OCI-LY3 (cell line): ENCODE data around the gene HERC3.

ENCODE experiments used
- H2AFZ ChIP-seq: fragments of 200-600, 300-600 bp; shearing (Covaris generic); 2 replicates; pipeline ENCODE4 v1.6.0; 2014; ENCODE audit warnings: antibody characterized with exemption, low read depth, low read length
- H3K27ac ChIP-seq: fragments of 200-600, 300-600 bp; sonication (generic); 2 replicates; pipeline ENCODE4 v1.5.1; 2014; ENCODE audit warnings: mild to moderate bottlenecking, low read length, moderate library complexity, mixed read lengths
- H3K27me3 ChIP-seq: fragments of 200-600, 300-600 bp; sonication (generic); 2 replicates; pipeline ENCODE4 v1.6.1; 2014; ENCODE audit warnings: low read depth, low read length, mixed read lengths
- H3K36me3 ChIP-seq: fragments of 200-600, 300-600 bp; sonication (generic); replicated peaks from 2 replicates; pipeline ENCODE3; 2014; ENCODE audit warnings: low read depth, low read length, mixed read lengths
- H3K4me1 ChIP-seq: fragments of 300-600, 200-600 bp; sonication (generic); 2 replicates; pipeline ENCODE4 v1.6.1; 2014; ENCODE audit warnings: low read length, mixed read lengths
- H3K4me2 ChIP-seq: fragments of 200-600, 300-600 bp; sonication (generic); 2 replicates; pipeline ENCODE4 v1.6.1; 2014; ENCODE audit warnings: low read length, mixed read lengths
- H3K4me3 ChIP-seq: fragments of 300-600, 200-600 bp; sonication (generic); 2 replicates; pipeline ENCODE4 v1.5.1; 2014; ENCODE audit warnings: antibody characterized with exemption, mild to moderate bottlenecking, low read length, moderate library complexity
- H3K79me2 ChIP-seq: fragments of 300-600, 200-600 bp; shearing (Covaris generic); 2 replicates; pipeline ENCODE4 v1.6.1; 2014; ENCODE audit warnings: mild to moderate bottlenecking, low read length, mixed read lengths
- H3K9ac ChIP-seq: fragments of 300-600, 200-600 bp; shearing (Covaris generic); 2 replicates; pipeline ENCODE4 v1.6.0; 2014; ENCODE audit warnings: mild to moderate bottlenecking, low read length, moderate library complexity
- H3K9me3 ChIP-seq: fragments of 200-600, 300-600 bp; shearing (Covaris generic); 2 replicates; pipeline ENCODE4 v1.6.1; 2014; ENCODE audit warnings: low read length, mixed read lengths; ENCODE audit not compliant: insufficient read depth
- H4K20me1 ChIP-seq: fragments of 200-600, 300-600 bp; sonication (generic); 2 replicates; pipeline ENCODE4 v1.6.1; 2016; ENCODE audit warnings: low read length, mixed read lengths; ENCODE audit not compliant: insufficient read depth
- EZH2phosphoT487 ChIP-seq: fragments of 200-600 bp; shearing (Covaris generic); IDR thresholded peaks from 2 replicates; pipeline ENCODE4 v1.6.1; 2018; ENCODE audit warnings: antibody characterized with exemption, mixed run types, low read depth
- TF ChIP-seq, protein P1 (sequence below): fragments of 200-600, 300-600 bp; sonication (generic); IDR thresholded peaks from 2 replicates; pipeline ENCODE4 v1.5.1; 2014; ENCODE audit warnings: antibody characterized with exemption, low read length, low read depth

The HERC3 gene

DNA sequence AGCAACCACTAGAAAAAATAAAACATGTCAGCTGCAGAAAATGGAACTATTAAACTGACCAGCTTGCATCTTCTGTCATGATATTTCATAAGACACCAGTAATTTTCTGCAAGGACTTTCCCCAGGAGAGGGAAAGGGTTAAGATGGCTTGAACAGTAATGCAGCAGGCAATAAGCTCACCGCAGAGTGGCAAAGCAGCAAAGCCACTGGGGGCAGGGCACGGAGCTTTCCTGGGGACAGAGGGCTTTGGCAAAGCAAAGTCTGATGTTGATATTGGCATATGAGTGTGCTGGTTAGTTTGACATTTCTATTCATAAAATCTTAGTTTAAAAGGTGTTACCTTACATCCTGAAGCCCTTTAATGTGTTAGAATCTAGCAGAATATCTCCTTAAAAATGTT lies 160.5 kb downstream of the HERC3 start:
- Histone ChIP-seq H3K4me1 (peaks cover 28% of the 10 kb centered on the region), H2AFZ (no peak overlapping the region), H3K27ac (no peak overlapping the region), H3K4me3 (no peak overlapping the region), H3K4me2 (peak overlapping the region; percentile 50), H3K36me3 (peaks cover 18% of the 10 kb centered on the region), H3K79me2 (no peaks in the 10 kb centered on the region), H3K9me3 (no peaks in the 10 kb centered on the region), H3K27me3 (0 out of 2 replicates have a peak, but pooled peaks cover 6% of the 10 kb centered on the region), H4K20me1 (peaks cover 4% of the 10 kb centered on the region; the same call in 1 of the 2 replicates), H3K9ac (no peak overlapping the region)
- no peak for TF ChIP-seq EZH2phosphoT487
- TF ChIP-seq, protein P1, sequence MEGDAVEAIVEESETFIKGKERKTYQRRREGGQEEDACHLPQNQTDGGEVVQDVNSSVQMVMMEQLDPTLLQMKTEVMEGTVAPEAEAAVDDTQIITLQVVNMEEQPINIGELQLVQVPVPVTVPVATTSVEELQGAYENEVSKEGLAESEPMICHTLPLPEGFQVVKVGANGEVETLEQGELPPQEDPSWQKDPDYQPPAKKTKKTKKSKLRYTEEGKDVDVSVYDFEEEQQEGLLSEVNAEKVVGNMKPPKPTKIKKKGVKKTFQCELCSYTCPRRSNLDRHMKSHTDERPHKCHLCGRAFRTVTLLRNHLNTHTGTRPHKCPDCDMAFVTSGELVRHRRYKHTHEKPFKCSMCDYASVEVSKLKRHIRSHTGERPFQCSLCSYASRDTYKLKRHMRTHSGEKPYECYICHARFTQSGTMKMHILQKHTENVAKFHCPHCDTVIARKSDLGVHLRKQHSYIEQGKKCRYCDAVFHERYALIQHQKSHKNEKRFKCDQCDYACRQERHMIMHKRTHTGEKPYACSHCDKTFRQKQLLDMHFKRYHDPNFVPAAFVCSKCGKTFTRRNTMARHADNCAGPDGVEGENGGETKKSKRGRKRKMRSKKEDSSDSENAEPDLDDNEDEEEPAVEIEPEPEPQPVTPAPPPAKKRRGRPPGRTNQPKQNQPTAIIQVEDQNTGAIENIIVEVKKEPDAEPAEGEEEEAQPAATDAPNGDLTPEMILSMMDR = no peak

DNA sequence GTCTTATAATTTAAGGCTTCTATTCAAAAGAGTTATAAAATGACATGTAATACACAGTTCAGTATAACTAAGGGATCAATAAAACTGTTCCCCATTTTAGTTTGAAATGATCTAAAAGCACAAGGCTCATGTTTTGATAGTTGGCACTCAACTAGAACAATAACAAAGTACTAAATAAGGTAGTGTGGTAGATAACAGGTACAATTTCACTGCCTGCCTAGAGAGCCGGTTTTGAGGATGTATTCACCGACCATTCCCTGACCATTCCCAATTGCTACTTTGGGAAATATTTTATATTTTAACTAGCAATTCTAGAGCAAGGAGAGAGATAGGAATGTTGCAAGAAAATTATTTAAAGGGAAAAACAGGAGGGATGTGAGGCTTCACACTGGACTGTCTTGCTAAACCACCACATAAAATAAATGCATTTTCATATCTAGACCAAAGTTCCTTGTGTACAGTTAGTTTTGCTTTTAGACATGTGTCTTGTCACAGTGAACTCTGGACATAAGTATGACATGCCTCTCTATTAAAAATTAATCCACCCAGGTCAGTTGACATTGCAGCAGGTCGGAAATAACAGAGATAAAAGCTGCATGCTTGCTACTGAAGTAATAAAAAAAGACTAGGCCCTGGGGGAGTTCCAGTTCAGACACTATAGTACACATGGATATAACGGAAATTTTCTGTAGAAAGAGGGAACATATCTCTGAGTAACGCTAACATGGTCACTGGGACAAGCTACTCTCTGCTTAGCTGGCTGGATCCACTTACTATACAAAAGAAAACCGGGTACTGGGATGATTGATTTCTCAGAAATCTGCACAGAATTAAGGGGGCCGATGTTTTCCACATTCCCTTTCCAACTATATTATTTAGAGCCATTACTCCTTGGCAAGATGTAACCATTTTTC lies 161.6 kb downstream of the HERC3 start:
- Histone ChIP-seq H3K36me3 (peaks cover 11% of the 10 kb centered on the region), H2AFZ (no peak overlapping the region), H3K9me3 (no peaks in the 10 kb centered on the region), H4K20me1 (peaks cover 4% of the 10 kb centered on the region; the same call in 1 of the 2 replicates), H3K4me1 (peaks cover 28% of the 10 kb centered on the region), H3K4me3 (no peak overlapping the region), H3K27ac (no peak overlapping the region), H3K79me2 (no peaks in the 10 kb centered on the region), H3K27me3 (0 out of 2 replicates have a peak, but pooled peaks cover 6% of the 10 kb centered on the region), H3K9ac (no peak overlapping the region), H3K4me2 (peak overlapping the region; percentile 50)
- TF ChIP-seq, protein P1 = no peak
- TF ChIP-seq EZH2phosphoT487 = no peak

DNA sequence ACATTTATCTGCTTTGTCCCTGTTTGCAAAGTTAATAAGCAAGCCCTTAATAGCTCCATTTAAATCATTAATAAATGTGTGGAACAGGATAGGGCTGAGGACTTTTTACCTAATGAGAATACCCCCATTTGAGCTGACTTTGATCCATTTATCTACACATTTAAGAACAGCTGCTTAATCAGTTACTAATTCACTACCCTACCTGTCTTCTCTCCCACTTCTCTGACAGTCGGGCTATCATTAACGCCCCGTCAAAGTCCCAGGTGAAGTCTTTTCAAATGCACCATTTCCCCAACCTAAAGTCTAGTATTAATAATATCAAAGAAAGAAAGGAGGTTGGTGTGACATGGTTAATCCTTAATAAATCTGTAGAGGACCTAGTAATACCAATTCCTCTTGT lies 162.5 kb downstream of the HERC3 start:
- Histone ChIP-seq H3K4me3 (no peak overlapping the region), H3K4me2 (no peak overlapping the region), H4K20me1 (peaks cover 4% of the 10 kb centered on the region; the same call in 1 of the 2 replicates), H3K79me2 (no peaks in the 10 kb centered on the region), H3K9me3 (no peaks in the 10 kb centered on the region), H3K4me1 (peaks cover 28% of the 10 kb centered on the region), H3K36me3 (peaks cover 4% of the 10 kb centered on the region), H2AFZ (no peak overlapping the region), H3K27me3 (0 out of 2 replicates have a peak, but pooled peaks cover 6% of the 10 kb centered on the region), H3K9ac (no peak overlapping the region), H3K27ac (no peak overlapping the region)
- TF ChIP-seq, protein P1 = no peak
- no peak for TF ChIP-seq EZH2phosphoT487

DNA sequence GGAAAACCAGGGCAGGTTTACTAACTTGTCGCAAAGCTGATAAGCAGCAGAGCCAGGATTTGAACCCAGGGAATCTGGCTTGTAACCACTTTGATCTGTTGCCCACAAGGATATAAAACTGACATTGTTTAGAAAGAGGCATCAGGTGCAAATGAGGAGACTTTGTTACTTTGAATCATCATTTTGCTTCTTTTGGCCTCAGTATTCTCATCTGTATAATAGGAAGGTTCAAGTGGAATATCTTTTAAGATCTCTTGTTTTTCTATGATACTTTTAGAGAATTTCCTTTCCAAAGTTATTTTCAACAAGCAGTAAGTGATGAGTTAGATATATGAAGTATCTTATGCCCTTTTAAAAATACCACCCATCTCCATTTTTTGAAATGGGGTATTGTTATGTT lies 163.2 kb downstream of the HERC3 start:
- Histone ChIP-seq H3K27ac (no peak overlapping the region), H3K79me2 (no peaks in the 10 kb centered on the region), H3K36me3 (no peaks in the 10 kb centered on the region), H3K27me3 (0 out of 2 replicates have a peak, but pooled peaks cover 6% of the 10 kb centered on the region), H3K4me3 (no peak overlapping the region), H3K4me2 (no peak overlapping the region), H4K20me1 (peaks cover 4% of the 10 kb centered on the region; the same call in 1 of the 2 replicates), H3K9me3 (no peaks in the 10 kb centered on the region), H3K4me1 (peaks cover 28% of the 10 kb centered on the region), H3K9ac (no peak overlapping the region), H2AFZ (no peak overlapping the region)
- TF ChIP-seq, protein P1 = no peak
- no peak for TF ChIP-seq EZH2phosphoT487
